BJ (cell line): Measurements from ENCODE around the gene MAML3. TPM values are rescaled to one million over a fixed set of nuclear protein-coding genes. Genes with fewer than 3 reads are reported as not detected.

Experiments
- CTCF ChIA-PET: fragments of 350-600 bp; formaldehyde crosslinking; extraction: SDS; loops from one replicate; lab custom pipeline; 2021; ENCODE audit warnings: antibody characterized with exemption, inconsistent platforms; lab: Yijun Ruan, JAX
- POLR2A ChIA-PET: fragments of 300-600 bp; sonication (Branson Sonifier 250); formaldehyde crosslinking; extraction: SDS; loops from one replicate; lab custom pipeline; 2021; ENCODE audit warnings: antibody characterized with exemption; lab: Charles Lee
- DNase-seq: peaks from one replicate; pipeline ENCODE4 v3.0.0-alpha.2; 2011; ENCODE audit warnings: low read depth
- H3K27me3 ChIP-seq: 2 replicates; pipeline ENCODE4 v1.6.0; 2011; ENCODE audit warnings: low read length; ENCODE audit not compliant: control insufficient read depth, insufficient read depth
- H3K36me3 ChIP-seq: 2 replicates; pipeline ENCODE4 v1.5.1; 2011; ENCODE audit warnings: low read length; ENCODE audit not compliant: control insufficient read depth, insufficient read depth
- H3K4me3 ChIP-seq: 2 replicates; pipeline ENCODE4 v1.5.1; 2011; ENCODE audit warnings: low read depth, mild to moderate bottlenecking, control low read depth, low read length
- polyA plus RNA-seq: library from polyadenylated mRNA; depleted of rRNA; stranded (reverse); fragments of >200 nt; gene quantifications from 2 replicates; pipeline ENCODE4 v1.2.3, GENCODE V29; 2011
- TF ChIP-seq, protein P1 (sequence below): IDR thresholded peaks from 2 replicates; pipeline ENCODE4 v1.5.1; 2011; ENCODE audit warnings: low read depth, mild to moderate bottlenecking, control low read depth, inconsistent platforms, low read length, moderate library complexity; ENCODE audit not compliant: insufficient read depth

Gene MAML3
- polyA plus RNA-seq, 1 experiment = 1.6 TPM

DNA sequence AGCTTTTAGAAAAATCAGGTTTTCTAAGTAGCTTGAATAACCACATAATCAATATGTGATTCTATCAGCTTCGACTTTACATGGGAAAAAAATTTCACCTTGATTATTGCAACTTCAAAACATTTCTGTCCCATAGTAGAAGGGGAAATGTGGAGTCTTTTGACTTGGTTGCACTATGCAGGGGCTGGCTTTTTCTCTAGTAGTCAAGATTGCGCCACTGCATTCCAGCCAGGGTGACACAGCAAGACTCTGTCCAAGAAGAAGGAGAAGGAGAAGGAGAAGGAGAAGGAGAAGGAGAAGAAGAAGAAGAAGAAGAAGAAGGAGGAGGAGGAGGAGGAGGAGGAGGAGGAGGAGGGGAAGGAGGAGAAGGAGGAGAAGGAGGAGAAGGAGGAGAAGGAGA is 84.9 kb downstream of the MAML3 start:
- no peak for DNase-seq
- TF ChIP-seq, protein P1, sequence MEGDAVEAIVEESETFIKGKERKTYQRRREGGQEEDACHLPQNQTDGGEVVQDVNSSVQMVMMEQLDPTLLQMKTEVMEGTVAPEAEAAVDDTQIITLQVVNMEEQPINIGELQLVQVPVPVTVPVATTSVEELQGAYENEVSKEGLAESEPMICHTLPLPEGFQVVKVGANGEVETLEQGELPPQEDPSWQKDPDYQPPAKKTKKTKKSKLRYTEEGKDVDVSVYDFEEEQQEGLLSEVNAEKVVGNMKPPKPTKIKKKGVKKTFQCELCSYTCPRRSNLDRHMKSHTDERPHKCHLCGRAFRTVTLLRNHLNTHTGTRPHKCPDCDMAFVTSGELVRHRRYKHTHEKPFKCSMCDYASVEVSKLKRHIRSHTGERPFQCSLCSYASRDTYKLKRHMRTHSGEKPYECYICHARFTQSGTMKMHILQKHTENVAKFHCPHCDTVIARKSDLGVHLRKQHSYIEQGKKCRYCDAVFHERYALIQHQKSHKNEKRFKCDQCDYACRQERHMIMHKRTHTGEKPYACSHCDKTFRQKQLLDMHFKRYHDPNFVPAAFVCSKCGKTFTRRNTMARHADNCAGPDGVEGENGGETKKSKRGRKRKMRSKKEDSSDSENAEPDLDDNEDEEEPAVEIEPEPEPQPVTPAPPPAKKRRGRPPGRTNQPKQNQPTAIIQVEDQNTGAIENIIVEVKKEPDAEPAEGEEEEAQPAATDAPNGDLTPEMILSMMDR = no peak
- Histone ChIP-seq H3K4me3 (no peak overlapping the region), H3K27me3 (no peaks in the 10 kb centered on the region; the same call in 1 of the 2 replicates), H3K36me3 (no peaks in the 10 kb centered on the region)
- ChIA-PET CTCF (interaction anchor here (1.0 to 1.2 kb wide), 4 partner anchors 10 to 184 kb away, joined by 3 to 4 read pairs (median 3); no protein-coding TSS in a partner anchor), POLR2A (no interaction called here)

DNA sequence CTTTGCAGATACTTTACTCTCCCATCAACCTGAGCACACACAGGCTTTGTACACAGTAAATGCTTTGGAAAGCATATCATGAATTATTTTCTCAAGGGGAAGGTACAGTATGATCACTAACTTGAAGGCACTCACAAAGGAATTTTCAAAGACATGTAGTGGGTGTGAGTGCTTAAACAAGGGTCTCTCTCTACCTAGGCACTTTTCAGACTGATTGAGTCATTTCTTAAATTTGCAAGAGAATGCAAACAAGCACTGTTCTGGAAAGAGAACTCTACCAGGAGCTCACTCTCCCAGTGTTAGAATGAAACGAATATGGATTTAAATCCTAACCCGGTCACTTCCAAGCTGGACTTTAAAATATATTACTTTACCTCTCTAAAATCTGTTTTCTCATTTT is 85.7 kb downstream of the MAML3 start:
- CTCF ChIA-PET = interaction anchor here (1.0 to 1.1 kb wide), 3 partner anchors 10 to 185 kb away, joined by 3 to 4 read pairs (median 3); no protein-coding TSS in a partner anchor
- no peak for DNase-seq
- H3K36me3 ChIP-seq = no peaks in the 10 kb centered on the region
- no peak overlapping the region for H3K4me3 ChIP-seq
- TF ChIP-seq, protein P1 = no peak
- H3K27me3 ChIP-seq = no peaks in the 10 kb centered on the region; the same call in 1 of the 2 replicates
- POLR2A ChIA-PET = interaction anchor here (0.8 kb wide), 1 partner anchor 19 kb away, joined by 3 read pairs; no protein-coding TSS in a partner anchor

DNA sequence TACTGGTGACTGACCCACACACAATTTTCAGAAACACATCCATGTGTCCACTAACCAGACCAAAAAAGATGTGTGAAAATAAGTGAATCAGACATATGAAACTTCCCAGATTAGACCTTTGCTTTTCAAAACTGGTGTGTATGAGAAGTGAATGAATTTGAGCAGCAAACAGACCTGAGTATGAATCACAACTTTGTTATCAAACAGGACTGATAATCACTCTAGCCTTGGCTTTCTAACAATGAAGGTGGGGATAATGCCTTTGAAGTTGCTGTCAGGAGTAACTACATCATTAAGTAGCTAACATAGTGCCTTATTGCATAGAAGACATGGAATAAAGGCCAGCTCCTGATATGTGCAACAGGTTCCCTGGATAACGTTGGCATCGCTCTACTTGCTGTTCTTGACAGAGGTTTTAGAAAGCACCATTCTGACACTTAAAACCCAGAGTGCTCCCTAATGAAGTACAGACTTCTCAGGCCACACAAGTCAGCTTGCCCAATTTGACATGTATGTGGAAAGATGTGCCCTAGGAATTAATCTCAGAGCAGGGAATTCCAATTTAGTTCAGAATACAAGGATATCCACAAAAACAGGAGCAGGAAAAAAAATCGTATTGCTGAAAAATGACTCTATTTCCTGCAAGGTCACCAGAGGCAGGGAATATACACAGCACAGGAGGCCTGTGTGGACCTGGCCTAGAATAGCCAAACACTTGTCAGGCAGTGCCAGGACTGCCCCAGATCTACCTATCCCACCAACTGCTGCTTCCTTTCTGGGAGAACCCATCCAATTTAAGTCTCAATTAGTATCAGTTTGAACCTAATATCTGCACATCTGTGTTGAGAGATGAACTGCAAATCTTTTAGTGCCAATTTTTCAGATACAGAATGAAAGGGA is 87.7 kb downstream of the MAML3 start:
- DNase-seq = no peak
- ChIA-PET CTCF (interaction anchor here (2.3 kb wide), 1 partner anchor 14 kb away, joined by 7 read pairs; no protein-coding TSS in a partner anchor), POLR2A (no interaction called here)
- Histone ChIP-seq H3K4me3 (no peak overlapping the region), H3K27me3 (no peaks in the 10 kb centered on the region; the same call in 1 of the 2 replicates), H3K36me3 (no peaks in the 10 kb centered on the region)
- TF ChIP-seq, protein P1 = no peak

DNA sequence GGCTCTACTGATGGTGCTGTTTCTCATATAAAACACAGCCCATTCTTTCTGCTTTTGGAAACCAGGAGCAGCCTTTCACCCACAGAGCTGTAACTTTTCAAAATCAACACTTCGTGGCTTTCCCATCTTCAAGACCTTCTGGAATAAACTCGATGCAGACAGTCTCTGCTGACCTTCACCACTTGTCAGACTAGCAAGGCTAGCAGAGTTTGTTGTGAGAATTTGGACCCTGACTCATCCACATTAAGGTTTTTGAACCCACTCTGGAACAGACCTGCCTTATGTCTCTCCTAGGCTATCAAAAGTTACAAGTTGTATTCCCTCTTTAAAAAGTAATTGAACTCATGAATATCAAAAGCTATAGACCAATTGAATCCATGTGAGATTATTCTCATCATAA is 88.6 kb downstream of the MAML3 start:
- POLR2A ChIA-PET = no interaction called here
- TF ChIP-seq, protein P1 = no peak
- Histone ChIP-seq H3K27me3 (no peaks in the 10 kb centered on the region; the same call in 1 of the 2 replicates), H3K4me3 (no peak overlapping the region), H3K36me3 (no peaks in the 10 kb centered on the region)
- no peak for DNase-seq
- CTCF ChIA-PET = interaction anchor here (1.0 to 2.3 kb wide), 2 partner anchors 13 to 29 kb away, joined by 3 to 7 read pairs; no protein-coding TSS in a partner anchor

DNA sequence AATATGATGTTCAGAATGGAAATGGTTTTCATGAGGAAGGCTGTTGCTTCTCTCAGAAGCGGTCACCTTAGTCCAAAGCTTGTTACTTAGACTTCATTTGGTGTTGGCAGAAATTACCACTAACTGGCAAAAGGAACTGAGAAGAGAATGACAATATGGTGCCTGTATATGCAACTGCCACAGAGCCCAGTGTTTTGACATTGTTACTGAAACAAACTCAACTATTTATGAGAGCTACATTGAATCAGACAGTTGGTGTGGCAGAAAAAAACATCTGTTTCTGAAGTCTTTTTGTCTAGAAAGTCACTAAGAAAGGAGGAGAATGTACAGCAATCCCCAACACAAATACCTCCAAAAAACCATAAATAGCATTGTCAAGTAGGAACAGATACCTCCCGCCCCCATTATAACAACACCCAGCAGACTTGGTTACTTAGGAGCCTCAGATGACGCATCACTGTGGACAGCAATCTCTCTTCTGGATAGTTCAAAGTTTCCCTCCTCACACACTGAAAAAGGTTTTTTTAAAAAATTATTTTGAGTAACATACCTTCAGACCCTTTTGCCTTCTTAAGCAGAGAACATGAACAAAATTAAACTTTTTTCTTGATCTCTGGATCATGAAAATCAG is 92.2 kb downstream of the MAML3 start:
- TF ChIP-seq, protein P1 = no peak
- POLR2A ChIA-PET = no interaction called here
- DNase-seq = no peak
- CTCF ChIA-PET = interaction anchor here (1.7 kb wide), 1 partner anchor 23 kb away, joined by 3 read pairs; no protein-coding TSS in a partner anchor
- H3K36me3 ChIP-seq = no peaks in the 10 kb centered on the region
- H3K4me3 ChIP-seq = no peak overlapping the region
- no peaks in the 10 kb centered on the region; the same call in 1 of the 2 replicates for H3K27me3 ChIP-seq
